ENCODE data around the gene VPS39.
"Not testable (repeated sequence)": the region's sequence is repeated elsewhere in the genome, so short reads cannot be mapped to it uniquely, and the experiment has no call there.

Gene VPS39, protein sequence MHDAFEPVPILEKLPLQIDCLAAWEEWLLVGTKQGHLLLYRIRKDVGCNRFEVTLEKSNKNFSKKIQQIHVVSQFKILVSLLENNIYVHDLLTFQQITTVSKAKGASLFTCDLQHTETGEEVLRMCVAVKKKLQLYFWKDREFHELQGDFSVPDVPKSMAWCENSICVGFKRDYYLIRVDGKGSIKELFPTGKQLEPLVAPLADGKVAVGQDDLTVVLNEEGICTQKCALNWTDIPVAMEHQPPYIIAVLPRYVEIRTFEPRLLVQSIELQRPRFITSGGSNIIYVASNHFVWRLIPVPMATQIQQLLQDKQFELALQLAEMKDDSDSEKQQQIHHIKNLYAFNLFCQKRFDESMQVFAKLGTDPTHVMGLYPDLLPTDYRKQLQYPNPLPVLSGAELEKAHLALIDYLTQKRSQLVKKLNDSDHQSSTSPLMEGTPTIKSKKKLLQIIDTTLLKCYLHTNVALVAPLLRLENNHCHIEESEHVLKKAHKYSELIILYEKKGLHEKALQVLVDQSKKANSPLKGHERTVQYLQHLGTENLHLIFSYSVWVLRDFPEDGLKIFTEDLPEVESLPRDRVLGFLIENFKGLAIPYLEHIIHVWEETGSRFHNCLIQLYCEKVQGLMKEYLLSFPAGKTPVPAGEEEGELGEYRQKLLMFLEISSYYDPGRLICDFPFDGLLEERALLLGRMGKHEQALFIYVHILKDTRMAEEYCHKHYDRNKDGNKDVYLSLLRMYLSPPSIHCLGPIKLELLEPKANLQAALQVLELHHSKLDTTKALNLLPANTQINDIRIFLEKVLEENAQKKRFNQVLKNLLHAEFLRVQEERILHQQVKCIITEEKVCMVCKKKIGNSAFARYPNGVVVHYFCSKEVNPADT

DNA sequence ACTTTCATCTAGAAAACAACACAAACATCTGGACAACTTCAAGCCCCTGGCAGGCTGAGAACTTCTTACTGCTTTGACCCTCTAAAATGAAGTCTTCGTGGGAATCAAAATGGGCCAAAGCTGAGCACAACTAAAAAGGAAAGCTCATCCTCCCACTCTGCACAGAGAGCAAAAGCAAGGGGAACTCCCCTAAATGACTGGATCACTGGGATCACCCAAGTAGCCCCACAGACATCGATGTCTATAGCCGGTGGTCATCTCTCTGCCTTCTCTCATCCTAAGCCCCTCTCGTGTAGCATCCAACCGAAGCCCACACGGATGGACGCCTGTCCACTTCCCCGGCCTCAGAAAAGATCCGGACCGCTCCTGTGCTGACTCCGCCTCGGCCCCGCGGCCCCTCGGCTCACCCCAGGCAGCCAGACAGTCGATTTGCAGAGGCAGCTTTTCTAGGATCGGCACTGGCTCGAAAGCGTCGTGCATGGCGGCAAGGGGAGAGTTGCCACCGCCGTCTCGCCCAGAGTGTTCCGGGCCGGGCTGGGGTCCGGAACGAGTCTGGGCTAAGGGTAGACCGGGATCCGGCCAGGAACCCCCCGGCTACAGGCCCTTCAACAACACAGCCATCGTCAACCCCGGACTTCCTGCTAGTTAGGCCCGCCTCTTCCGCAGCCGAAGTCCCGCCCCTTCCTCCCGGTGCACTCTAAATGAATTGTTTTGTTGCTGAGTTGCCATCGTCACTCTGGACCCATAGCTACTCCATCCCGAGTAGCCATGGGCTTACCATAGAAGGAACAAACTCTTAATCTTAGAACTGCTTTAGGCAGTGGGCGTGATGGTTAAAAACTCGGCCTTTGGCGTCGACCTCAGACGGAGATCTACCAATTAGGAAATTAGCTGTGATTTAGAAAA lies at the start of gene VPS39:
VPS39 (minus strand) TSS at position 631 of the 906 bp plus-strand sequence; CDS start at position 480, 151 bp downstream.
- DNase-seq = peak; percentile 91

DNA sequence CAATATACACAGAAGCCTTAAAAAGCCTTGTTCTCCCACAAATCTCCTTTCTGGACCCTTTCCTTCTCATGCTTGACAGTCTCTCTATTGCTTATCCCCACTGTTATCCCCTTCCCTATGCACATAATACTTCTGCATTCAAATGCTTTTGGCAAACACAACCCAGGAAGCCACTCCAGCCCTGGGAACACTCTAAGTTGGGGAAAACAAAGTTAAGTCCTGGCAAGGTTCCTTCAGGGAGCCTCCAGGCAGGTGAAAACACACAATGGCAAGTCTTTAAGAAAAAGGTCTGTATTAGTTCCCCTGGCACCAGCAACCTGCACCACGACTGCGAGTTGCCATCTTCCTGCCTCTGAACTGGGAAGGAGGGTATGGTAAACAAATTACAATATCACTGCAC lies 45.2 kb upstream of the VPS39 start:
- no peak for DNase-seq

DNA sequence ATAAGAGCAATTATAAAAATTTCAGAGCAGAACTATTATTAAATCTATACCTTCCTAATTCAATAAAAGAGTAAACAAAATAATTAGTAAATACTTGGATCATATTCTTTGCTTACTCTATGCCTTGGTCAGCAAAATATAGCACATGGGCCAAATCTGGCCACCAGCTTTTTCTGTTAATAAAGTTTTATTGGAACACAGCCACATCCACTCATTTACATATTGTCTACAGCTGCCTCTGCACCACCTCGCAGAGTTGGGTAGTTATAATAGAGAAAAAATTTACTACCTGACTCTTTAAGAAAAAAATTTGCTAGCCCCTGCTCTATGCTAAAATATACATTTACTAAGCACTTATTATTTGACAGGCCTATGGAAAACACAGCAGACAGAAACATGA lies 32.7 kb upstream of the VPS39 start:
- no peak for DNase-seq

DNA sequence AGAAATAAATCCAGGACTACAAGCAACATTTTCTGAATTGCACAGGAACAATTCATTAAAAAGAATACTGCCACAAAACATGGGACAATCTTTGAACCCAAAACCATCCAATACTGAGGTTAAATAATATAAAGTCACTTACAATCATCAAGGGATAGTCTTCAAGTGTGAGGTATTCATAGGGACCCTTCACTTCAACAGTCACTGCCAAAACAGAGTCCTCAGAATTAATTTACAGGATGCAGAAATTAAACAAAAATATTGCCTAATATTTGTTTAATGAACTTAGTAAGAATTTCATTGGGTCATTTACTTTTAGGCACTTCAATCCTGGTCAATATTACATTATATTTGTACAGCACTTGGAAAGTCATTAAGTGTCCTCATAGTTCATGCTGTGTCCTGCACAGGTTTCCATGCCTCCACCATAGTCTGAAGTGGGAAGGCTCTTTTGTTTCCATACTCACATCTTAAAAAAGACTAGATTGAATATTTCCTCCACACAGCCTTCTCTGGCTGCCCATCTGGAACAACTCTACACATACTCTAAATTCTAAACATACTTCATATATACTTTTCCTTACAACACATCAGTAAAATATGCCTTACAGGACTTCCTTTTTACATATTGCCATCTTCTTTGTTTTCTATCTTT lies 31.6 kb upstream of the VPS39 start:
- peak; percentile 13 for DNase-seq

DNA sequence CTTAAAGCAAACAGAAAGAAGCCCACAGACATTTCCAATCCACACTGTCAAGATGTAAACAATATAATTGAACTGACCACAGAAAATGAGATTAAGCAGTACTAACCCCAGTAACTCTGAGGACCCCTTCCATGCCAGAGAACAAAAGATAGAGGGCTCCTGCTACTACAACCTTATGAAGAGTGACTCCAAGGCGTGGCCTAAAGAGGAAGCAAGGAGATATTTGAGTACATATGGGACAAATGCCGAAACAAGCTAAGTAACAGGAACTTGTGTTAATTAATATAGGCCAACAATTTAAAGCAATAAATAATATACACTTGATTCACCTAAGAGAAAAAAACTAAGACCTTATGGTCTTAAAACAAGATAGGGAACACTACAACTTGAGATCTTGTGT lies 25.0 kb upstream of the VPS39 start:
- no peak for DNase-seq

DNA sequence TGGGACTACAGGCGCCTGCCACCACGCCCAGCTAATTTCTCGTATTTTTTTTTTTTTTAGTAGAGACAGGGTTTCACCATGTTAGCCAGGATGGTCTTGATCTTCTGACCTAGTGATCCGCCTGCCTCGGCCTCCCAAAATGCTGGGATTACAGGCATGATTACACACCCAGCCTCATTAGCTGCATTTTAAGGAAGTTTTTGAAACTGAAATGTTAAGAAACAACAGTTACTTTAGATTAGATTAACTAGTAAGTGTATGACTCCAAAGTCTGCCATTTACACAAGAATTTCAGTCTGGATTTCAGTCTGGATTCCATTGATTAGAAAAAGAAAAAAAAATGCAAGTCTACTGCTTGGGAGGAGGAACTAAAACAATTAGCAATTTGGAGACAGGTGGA lies 24.5 kb upstream of the VPS39 start:
- DNase-seq = no peak

DNA sequence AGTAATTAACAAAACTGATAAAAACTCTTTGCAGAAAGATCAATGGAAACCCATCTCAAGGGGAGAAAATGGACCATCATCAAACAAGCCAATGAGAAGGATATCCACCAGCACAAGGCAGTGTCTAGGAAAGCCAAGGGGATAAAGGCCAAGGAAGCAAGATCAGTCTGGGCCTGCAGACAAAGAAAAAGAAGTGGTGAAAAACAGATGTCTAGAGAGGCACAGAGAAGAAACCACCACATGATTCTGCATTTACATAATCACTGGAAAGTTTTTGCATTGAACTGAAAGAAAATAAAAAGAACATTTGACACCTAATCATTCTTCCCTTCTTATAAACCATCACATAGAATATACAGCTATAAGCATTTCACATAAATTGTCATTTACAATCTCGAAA lies 23.0 kb upstream of the VPS39 start:
- DNase-seq = no peak

DNA sequence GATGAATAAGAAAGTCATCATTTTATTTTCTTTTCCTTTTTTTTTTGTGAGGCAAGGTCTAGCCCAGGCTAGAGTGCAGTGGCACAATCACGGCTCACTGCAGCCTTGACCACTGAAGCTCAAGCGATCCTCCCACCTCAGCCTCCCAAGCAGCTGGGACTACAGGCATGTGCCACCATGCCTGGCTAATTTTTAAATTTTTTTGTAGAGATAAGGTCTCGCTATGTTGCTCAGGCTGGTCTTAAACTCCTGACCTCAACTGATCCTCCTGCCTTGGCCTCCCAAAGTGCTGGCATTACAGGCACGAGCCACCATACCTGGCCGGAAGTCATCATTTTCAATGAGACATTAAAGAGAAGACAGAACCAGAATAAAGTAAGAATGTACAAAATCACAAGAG lies 20.9 kb upstream of the VPS39 start:
- DNase-seq = not testable (repeated sequence)

DNA sequence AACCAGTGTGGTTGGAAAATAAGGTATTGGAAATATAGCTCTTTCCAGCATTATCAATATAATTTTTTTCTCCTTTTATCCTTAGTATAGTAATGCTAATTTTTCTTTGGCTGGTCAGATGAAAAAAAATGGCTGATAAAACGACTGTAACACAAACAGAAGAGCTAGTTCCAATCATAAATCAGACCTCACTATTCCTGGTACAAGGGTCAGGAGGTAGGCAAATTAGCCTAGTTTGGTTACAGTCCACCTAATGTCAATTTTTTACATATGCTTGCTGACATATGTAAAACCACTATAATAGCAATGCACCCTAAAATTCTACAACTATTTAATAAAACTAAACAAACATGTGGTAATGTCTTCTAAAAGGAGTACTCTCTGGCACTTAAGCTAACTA lies 19.9 kb upstream of the VPS39 start:
- DNase-seq = no peak

DNA sequence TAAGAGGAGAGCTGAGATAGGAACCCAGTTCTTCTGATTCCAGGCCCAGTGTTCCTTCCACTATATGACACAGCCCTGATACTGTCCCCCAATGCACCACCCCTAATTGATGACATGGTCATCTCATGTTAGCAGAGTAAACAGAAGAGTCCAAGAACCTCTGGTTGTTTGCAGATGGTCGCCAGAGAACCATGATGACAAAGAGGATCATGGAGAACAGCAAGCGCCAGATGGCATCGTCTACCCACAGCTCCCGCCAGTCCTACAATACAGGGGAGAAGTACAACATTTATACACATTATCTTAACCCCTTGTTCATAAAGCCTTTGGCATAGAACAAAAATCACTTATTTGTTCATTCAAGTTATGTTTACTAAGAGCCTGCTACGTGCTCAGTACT lies 18.5 kb upstream of the VPS39 start:
- DNase-seq = no peak

DNA sequence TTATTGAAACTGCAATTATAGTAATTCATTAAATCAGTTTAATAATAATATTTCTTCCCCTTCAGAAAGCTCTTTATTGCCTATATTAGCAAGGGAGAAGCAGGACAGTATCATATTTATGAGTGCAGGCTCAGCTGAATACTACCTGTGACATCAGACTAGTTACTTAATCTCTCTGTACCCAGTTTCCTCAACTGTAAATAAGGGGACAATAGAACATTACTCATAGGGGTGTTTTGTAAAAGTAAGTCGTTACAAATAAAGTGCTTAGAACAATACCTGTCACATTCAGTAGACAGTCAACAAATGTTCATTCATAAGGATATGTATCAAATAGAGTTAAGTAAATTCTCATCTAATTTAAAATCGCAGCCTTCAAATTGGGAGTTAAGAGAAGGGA lies 12.1 kb upstream of the VPS39 start:
- no peak for DNase-seq

DNA sequence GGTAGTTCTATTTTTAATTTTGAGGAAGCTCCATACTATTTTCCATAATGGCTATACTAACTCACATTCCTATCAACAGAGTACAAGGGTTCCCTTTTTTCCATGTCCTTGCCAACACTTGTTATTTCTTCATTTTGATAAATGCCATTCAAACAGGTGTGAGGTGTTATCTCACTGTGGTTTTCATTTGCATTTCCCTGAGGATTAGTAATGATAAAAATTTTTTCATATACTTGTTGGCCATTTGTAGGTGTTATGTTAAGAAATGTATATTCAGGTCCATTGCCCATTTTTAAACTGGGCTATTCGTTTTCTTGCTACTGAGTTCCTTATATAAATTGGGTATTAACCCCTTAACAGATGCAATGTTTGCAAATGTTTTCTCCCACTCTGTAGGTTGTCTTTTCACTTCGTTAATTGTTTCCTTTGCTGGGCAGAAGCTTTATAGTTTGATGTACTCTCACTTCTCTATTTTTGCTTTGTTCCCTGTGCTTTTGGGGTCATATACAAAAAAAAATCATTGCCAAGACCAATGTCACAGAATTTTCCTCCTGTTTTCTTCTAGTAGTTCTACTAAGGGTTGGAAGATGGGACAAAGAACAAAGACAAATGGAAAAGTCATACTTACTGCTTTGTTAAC lies 11.0 kb upstream of the VPS39 start:
- no peak for DNase-seq

DNA sequence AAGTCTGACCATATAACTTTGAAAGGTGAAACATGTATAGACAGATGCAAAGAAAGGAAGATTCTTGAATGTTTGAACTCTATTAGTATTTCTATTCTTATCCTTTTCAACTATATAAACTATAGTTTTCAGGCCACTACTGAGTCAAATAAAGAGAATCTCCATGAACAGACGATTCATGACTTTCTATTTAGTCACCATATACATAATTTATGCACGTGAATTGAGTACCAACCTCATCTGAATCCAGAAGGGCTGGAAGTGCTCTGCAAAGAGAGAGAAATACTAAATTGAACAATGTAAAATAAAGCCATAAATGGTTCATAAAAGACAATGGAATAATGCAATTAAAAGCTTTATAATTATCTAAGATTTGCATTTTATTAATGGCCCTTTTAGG lies 9.5 kb upstream of the VPS39 start:
- no peak for DNase-seq

DNA sequence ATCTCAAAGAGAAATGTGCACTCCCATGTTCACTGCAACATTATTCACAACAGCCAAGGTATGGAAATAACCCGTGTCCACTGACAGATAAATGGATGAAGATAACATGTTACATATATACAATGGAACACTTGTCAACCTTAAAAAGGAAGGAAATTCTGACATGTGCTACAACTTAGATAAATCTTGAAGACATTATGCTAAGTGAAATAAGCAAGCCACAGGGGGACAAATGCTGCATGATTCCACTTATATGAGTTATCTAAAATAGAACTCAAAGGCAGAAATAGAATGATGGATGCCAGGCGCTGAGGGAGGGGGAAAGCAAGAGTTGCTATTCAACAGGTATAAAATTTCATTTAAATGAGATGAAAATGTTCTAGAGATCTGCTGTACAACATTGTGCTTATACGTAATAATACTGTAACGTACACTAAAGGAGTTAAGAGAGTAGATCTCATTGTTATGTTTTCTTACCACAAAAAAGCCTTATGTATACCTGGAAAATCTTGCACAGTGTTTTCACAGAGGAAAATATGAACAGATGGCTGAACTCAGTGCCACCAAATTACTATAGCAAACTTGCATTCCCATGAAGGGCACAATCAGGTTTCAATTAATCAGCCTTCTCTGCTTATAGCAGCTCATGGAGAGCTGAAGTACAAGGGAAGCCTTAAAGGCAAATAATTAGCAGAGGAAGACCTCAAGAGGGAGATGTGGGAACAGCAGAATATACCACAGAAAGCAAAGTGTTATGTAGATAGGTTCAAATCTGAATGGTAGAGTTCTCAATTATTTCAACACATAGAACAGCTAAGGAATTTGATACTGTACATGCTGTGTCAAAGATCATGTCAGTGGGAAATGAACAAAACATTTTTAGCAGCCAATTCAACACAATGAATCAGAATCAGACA lies 8.1 kb upstream of the VPS39 start:
- no peak for DNase-seq

DNA sequence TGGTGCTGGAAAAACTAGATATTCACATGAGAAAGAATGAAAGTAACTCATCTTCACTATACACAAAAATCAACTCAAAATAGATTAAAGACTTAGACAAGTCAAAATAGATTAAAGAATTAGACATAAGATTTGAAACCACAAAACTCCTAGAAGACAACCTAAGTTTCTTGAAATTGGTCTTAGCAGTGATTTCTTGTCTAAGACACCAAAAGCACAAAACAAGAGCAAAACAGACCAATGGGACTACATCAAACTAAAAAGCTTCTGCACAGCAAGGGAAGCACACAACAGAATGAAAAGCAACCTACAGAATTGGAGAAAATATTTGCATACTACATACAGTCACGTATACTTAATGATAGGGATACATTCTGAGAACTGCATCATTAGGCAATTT lies 6.5 kb upstream of the VPS39 start:
- DNase-seq = no peak

DNA sequence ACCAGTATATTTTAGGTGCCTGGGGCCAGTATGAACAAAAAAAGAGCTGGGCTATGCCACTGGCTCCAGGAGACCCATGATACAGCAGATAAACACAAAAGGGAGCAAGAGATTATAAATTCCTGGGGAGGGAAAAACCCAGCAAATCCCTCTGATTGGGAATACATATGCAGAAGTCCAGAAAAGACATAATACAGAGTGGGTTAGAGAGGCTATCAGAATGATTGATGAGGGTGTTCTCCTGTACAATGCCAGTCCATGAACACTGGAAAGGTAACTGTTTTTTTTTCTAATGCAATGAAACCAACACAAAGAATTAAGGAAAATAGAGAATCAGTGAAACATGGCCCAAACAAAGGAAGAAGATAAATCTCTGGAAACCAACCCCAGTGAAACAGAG lies 5.4 kb upstream of the VPS39 start:
- DNase-seq = no peak

DNA sequence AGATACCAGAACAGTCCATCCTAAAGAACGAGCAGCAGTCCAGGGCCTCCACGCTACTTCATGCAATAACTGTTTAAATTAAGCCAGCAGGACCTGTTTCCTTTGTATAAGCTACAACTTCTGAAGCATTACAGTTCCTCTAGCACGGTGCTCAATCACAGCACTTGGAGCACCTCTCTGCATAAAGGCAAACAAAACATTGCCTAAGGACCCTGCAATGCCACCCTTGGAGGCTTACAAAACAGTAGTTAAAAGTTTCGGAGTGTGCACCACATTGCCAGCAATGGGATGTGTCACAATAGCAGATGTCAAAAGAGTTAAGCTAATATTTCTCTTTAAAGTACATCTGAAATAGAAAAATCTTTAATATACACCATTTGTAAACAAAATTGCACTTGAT lies 2.6 kb upstream of the VPS39 start:
- no peak for DNase-seq

DNA sequence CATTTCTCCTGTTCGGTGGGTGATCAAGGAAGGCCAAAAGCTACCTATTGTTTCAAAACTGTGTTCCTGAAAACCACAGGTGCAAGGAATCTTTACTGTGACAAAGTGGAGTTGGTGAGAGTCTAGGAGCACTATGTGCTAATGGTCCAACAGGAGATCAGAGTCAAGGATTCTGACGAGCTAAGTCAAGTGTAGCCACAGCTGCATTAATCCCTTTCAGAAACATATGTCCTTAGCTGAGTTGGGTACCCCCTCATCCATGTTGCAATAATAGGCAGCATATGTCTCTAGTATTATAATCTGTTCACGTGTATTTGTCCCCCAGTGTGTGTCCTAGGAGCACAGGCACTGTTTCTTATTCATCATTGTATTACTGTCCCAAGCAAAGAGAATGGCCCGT lies 1.7 kb downstream of the VPS39 start:
- no peak for DNase-seq

DNA sequence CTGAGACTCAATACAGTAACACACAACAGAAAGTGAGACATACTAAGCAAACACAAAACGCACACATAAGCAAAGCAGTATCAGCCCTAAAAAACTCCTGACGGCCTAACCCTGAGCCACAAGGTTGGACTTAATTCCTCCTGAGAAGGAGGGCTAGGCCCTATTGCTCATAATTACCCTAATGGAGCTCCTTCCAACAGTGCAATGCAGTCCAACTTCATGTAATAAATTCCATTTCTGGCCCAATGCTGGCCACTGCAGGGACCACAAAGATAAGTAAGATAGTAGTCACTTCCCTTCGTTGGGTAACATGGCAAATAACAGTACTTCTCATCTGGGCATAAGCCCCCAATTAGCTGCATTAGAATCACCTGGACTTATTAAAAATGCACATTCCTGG lies 4.2 kb downstream of the VPS39 start:
- DNase-seq = no peak

DNA sequence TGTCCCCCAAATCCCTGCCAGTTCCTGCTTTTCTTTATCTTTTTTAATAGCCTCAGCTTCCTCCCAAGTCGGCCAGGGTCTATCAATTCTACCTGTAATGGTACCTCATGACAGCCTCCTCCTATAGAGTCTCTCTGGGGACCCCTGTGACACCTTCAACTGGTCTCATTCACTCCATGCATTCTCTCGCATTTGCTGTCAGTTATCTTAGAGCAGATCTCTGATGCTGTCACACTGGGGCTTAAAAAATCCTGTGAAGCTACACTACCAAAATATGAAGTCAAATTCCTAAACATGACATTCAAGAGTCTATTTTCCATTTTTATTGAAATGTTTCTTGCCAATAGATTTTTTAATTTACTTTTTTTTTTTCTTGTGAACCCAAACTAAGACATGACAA lies 5.5 kb downstream of the VPS39 start:
- no peak for DNase-seq

DNA sequence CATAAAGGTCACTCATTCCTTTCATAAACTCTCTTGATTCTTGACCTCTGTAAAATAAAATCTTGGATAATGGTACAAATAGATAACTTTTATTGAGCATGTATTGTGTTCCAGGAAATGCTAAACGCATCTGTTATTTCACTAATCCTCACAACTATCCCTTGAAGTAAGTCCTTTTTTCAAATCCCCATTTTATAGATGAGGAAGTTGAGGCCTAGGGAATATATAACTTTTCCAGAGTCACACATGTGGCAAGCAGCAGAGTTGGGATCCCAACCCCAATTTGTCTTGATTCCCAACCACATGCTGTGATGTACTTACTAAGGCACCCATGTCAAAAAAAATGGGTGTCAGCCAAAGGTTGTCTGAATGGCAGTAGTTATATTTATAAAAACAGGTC lies 6.3 kb downstream of the VPS39 start:
- DNase-seq = no peak

Data from kidney glomerular epithelial cell (primary cell).